ENCODE data around the gene PIGQ.

- TF ChIP-seq CTCF (conservative IDR thresholded peaks at IDR 0.05) (no peak), EZH2 (IDR thresholded peaks at IDR 0.05; ENCODE audit: low read depth) (no peak)
These were observed 56.4 kb downstream of the PIGQ start for GRCh38 chr16:625977-626765.

Data from PC-9 (cell line).